Measurements from ENCODE around the gene ST3GAL2. TPM values are rescaled to one million over a fixed set of nuclear protein-coding genes. Genes with fewer than 3 reads are reported as not detected.
A peak's percentile ranks its signal among the peaks of the same experiment; 100 is the strongest.

ST3GAL2 gene
- total RNA-seq, 1 experiment from 2014 or later, result 45.9 TPM

DNA sequence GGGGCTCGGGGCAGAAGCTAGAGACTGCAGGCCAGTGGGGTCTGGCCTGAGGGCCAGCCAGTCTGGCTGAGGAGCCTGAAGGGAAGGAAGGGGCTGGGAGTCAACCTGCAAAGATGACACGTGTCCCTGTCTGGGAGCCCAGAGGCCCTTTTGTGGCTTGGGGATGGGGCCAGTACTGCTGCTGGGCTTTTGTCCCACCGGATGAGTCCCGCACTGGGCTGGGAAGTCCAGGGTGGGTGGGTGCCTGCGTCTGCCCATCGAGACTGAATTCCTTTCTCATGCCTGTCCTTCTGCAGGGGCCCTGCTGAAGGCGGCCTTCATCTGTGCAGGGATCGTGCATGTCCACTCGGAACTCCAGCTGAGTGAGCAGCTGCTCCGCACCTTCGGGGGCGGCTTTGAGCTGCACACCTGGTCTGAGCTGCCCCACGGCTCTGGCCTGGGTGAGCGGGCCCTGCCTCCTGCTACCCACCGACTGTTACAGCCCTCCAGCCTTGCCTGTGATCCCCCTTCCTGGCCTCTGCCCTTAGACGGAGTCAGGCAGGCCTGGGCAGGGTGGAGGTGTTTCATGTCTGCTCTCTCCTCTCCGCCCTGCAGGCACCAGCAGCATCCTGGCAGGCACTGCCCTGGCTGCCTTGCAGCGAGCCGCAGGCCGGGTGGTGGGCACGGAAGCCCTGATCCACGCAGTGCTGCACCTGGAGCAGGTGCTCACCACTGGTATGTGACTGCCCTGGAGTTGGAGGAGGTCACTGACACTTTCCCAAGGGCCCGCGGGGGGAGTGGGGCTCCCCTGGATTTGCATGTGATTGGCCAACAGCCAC lies 36.4 kb upstream of the ST3GAL2 start:
- Histone ChIP-seq H3K4ac (ENCODE audit: low read depth, low read length) (no peak overlapping the region), H3T11ph (ENCODE audit: low read length) (no peak overlapping the region), H3K79me2 (ENCODE audit: insufficient read depth, low read length) (no peaks in the 10 kb centered on the region), H2BK20ac (ENCODE audit: low read depth, low read length, poor library complexity, severe bottlenecking) (no peak overlapping the region), H2AFZ (ENCODE audit: low read length) (no peak overlapping the region), H2BK5ac (ENCODE audit: insufficient read length, low read length) (no peak overlapping the region), H3K9me3 (ENCODE audit: control insufficient read depth, low read depth, low read length) (no peaks in the 10 kb centered on the region), H3K4me1 (ENCODE audit: insufficient read depth, low read length) (no peaks in the 10 kb centered on the region; the same call in 1 of the 2 replicates), H3K9ac (ENCODE audit: extremely low read depth, insufficient read length, low read length) (no peak overlapping the region), H3K27me3 (ENCODE audit: insufficient read depth, low read length) (no peaks in the 10 kb centered on the region), H4K20me1 (ENCODE audit: control insufficient read depth, insufficient read depth, insufficient read length) (peaks cover 3% of the 10 kb centered on the region), H3K18ac (ENCODE audit: insufficient read length, low read depth, low read length) (no peak overlapping the region), H3K14ac (ENCODE audit: insufficient read depth, low read length) (no peak overlapping the region; the same call in 1 of the 2 replicates), H3K23me2 (ENCODE audit: insufficient read length, low read depth, low read length, poor library complexity, severe bottlenecking) (no peaks in the 10 kb centered on the region), H3K27ac (ENCODE audit: insufficient read length, low read depth, low read length) (no peak overlapping the region), H3K56ac (ENCODE audit: insufficient read length, low read depth, low read length) (no peak overlapping the region), H2BK15ac (ENCODE audit: low read depth, low read length) (no peak overlapping the region), H3K23ac (ENCODE audit: insufficient read length, low read depth, low read length) (no peak overlapping the region), H4K5ac (ENCODE audit: insufficient read length, low read depth, low read length) (no peak overlapping the region), H2AK5ac (ENCODE audit: insufficient read length, low read length) (no peak overlapping the region), H4K8ac (replicated peaks; ENCODE audit: insufficient read length, low read depth, low read length) (no peak overlapping the region), H2BK12ac (ENCODE audit: insufficient read length, low read depth, low read length) (no peak overlapping the region), H3K4me2 (ENCODE audit: insufficient read depth, insufficient read length, low read length) (no peak overlapping the region), H4K91ac (ENCODE audit: insufficient read length, low read depth, low read length) (no peak overlapping the region), H2BK120ac (ENCODE audit: low read depth, low read length, poor library complexity, severe bottlenecking) (no peak overlapping the region), H3K79me1 (ENCODE audit: insufficient read depth, low read depth, low read length, poor library complexity, severe bottlenecking) (no peaks in the 10 kb centered on the region)
- WGBS (ENCODE audit: extremely low coverage, insufficient read length, low lambda C conversion rate), result no CpG with 5 or more reads among the region's 24 CpGs
- peak overlapping the region in 1 of 3 experiments; percentile 57; a peak in 2 of 7 replicates for H3K27ac Mint-ChIP-seq
- no peaks in the 10 kb centered on the region for H3K9me3 Mint-ChIP-seq
- peaks cover 8 to 11% of the 10 kb centered on the region in 2 experiments for H3K4me1 Mint-ChIP-seq
- DNase-seq, result no peak
- TF ChIP-seq, protein P1, sequence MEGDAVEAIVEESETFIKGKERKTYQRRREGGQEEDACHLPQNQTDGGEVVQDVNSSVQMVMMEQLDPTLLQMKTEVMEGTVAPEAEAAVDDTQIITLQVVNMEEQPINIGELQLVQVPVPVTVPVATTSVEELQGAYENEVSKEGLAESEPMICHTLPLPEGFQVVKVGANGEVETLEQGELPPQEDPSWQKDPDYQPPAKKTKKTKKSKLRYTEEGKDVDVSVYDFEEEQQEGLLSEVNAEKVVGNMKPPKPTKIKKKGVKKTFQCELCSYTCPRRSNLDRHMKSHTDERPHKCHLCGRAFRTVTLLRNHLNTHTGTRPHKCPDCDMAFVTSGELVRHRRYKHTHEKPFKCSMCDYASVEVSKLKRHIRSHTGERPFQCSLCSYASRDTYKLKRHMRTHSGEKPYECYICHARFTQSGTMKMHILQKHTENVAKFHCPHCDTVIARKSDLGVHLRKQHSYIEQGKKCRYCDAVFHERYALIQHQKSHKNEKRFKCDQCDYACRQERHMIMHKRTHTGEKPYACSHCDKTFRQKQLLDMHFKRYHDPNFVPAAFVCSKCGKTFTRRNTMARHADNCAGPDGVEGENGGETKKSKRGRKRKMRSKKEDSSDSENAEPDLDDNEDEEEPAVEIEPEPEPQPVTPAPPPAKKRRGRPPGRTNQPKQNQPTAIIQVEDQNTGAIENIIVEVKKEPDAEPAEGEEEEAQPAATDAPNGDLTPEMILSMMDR (conservative IDR thresholded peaks at IDR 0.05), result no peak
- no peak overlapping the region for H3K4me3 Mint-ChIP-seq
- no peaks in the 10 kb centered on the region for H3K27me3 Mint-ChIP-seq (ENCODE audit: low read depth)
- H3K36me3 Mint-ChIP-seq (ENCODE audit: insufficient read depth in 1 of 3, low read depth in 3 of 3), result peaks cover 0 to under 1% (median 0%) of the 10 kb centered on the region in 3 experiments; a peak in 2 of 7 replicates
